ENCODE results near the gene DDR2.

DNA sequence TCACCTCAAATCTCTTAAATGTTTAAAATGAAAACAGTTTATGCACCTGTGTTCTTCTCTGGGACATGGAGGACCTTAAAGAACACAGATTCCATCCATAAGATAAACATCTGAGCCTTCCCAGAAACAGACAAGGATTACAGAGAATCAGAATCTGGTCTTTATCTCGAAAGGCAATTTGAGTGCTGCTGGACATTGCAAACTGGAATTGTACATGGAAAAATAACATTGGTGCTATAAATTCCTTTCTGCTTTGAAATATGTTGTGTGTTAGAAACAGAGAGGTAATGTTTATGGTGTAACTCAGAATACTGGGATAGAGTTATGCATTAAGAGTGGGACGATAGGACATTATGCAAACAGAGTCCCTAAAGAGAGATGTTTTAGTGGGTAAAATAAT, 6.6 kb upstream of the DDR2 start:
- no peak for TF ChIP-seq FOXP2 (optimal IDR thresholded peaks at IDR 0.05; ENCODE audit: borderline replicate concordance, extremely low read depth, extremely low read length, insufficient read depth)
- TF ChIP-seq POLR2AphosphoS5 (IDR thresholded peaks at IDR 0.05; ENCODE audit: low read depth, low read length), result no peak
- no peak for TF ChIP-seq SIN3A (IDR thresholded peaks at IDR 0.05; ENCODE audit: borderline replicate concordance, insufficient read depth, low read length)
- no peak for TF ChIP-seq TAF1 (IDR thresholded peaks at IDR 0.05; ENCODE audit: borderline replicate concordance, insufficient read depth, low read length)
- no peak for TF ChIP-seq REST (IDR thresholded peaks at IDR 0.05; ENCODE audit: insufficient read depth in 1 of 2, low read depth in 2 of 2, low read length in 2 of 2)

All from PFSK-1 (cell line).